ENCODE measurements around the gene MICAL1. TPM values are rescaled to one million over a fixed set of nuclear protein-coding genes. Genes with fewer than 3 reads are reported as not detected.

The MICAL1 gene
- total RNA-seq, 1 experiment from 2014 or later, result 92.9 TPM

DNA sequence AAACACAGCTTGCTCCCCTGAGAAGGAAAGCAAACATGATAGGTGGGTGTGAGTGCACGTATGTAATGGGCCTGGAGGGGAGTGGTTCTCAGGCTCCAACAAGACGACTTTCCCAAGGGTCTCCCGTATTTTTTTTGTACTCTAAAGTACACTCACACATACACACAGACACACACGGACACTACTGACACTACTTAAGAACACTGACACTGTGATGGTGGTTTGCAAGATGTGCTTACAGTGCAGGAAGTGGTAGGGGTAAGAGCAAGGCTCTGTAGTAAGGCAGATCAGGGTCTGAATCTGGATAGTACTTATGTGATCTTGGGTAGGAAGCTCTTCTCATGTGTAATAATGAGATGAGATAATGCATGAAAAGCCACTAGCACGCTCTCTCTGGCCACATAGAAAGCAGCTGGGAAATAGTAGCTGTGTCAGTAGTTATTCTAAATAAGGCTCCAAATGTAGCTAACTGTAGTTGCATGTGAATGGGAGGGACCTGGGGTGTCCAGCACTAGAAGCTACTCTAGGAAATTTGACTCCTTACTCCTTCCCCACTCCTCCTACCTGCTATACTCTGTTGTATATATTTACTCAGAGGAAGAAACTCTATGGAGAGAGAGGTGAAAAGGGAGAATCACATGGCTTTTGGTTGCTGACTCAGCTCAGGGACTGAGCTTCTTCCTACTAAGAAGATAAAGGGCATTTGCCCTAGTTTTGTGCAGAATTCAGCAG, 35.8 kb upstream of the MICAL1 start:
- Histone ChIP-seq H2AFZ (ENCODE audit: low read length) (peak overlapping the region; percentile 82), H2BK12ac (ENCODE audit: insufficient read length, low read depth, low read length) (no peak overlapping the region), H4K91ac (ENCODE audit: insufficient read length, low read depth, low read length) (no peak overlapping the region), H3K56ac (ENCODE audit: insufficient read length, low read depth, low read length) (no peak overlapping the region), H3T11ph (ENCODE audit: low read length) (no peak overlapping the region), H4K5ac (ENCODE audit: insufficient read length, low read depth, low read length) (no peak overlapping the region), H2BK5ac (ENCODE audit: insufficient read length, low read length) (no peak overlapping the region), H3K27ac (ENCODE audit: insufficient read length, low read depth, low read length) (no peak overlapping the region), H3K4ac (ENCODE audit: low read depth, low read length) (no peak overlapping the region), H3K9ac (ENCODE audit: extremely low read depth, insufficient read length, low read length) (no peak overlapping the region), H3K23ac (ENCODE audit: insufficient read length, low read depth, low read length) (no peak overlapping the region), H4K20me1 (ENCODE audit: control insufficient read depth, insufficient read depth, insufficient read length) (no peaks in the 10 kb centered on the region), H3K4me1 (ENCODE audit: insufficient read depth, low read length) (peaks cover 11% of the 10 kb centered on the region), H2AK5ac (ENCODE audit: insufficient read length, low read length) (no peak overlapping the region), H3K18ac (ENCODE audit: insufficient read length, low read depth, low read length) (no peak overlapping the region), H3K23me2 (ENCODE audit: insufficient read length, low read depth, low read length, poor library complexity, severe bottlenecking) (no peaks in the 10 kb centered on the region), H3K79me2 (ENCODE audit: insufficient read depth, low read length) (no peaks in the 10 kb centered on the region), H3K14ac (ENCODE audit: insufficient read depth, low read length) (no peak overlapping the region; the same call in 1 of the 2 replicates), H2BK20ac (ENCODE audit: low read depth, low read length, poor library complexity, severe bottlenecking) (no peak overlapping the region), H3K9me3 (ENCODE audit: control insufficient read depth, low read depth, low read length) (no peaks in the 10 kb centered on the region), H3K27me3 (ENCODE audit: insufficient read depth, low read length) (no peaks in the 10 kb centered on the region), H3K4me2 (ENCODE audit: insufficient read depth, insufficient read length, low read length) (peak overlapping the region; percentile 22), H4K8ac (replicated peaks; ENCODE audit: insufficient read length, low read depth, low read length) (no peak overlapping the region), H2BK120ac (ENCODE audit: low read depth, low read length, poor library complexity, severe bottlenecking) (no peak overlapping the region), H2BK15ac (ENCODE audit: low read depth, low read length) (no peak overlapping the region), H3K79me1 (ENCODE audit: insufficient read depth, low read depth, low read length, poor library complexity, severe bottlenecking) (no peaks in the 10 kb centered on the region)
- no peaks in the 10 kb centered on the region for H3K27me3 Mint-ChIP-seq (ENCODE audit: low read depth)
- H3K4me3 Mint-ChIP-seq, result peak overlapping the region in 1 of 2 experiments; percentile 29; a peak in 3 of 5 replicates
- H3K4me1 Mint-ChIP-seq, result peaks cover 48 to 50% of the 10 kb centered on the region in 2 experiments
- no peak for TF ChIP-seq CTCF (conservative IDR thresholded peaks at IDR 0.05)
- peaks cover 0 to 5% (median 0%) of the 10 kb centered on the region in 3 experiments; a peak in 1 of 7 replicates for H3K36me3 Mint-ChIP-seq (ENCODE audit: insufficient read depth in 1 of 3, low read depth in 3 of 3)
- H3K9me3 Mint-ChIP-seq, result no peaks in the 10 kb centered on the region; a peak in 1 of 5 replicates
- WGBS (ENCODE audit: extremely low coverage, insufficient read length, low lambda C conversion rate), result no CpG with 5 or more reads among the region's 5 CpGs
- H3K27ac Mint-ChIP-seq, result peak overlapping the region in 2 of 3 experiments; percentile 87 to 90; a peak in 5 of 7 replicates
- DNase-seq, result no peak

All from H9 (cell line).